Measurements from ENCODE around the gene EGFR. TPM values are rescaled to one million over a fixed set of nuclear protein-coding genes. Genes with fewer than 3 reads are reported as not detected.

The EGFR gene
- total RNA-seq, 4 donors from 2014 or later: 45.5 to 61.1 (median 56.9) TPM

- Histone ChIP-seq H3K27ac (no peak overlapping the region), H3K4me1 (no peaks in the 10 kb centered on the region)
- TF ChIP-seq, protein P1, sequence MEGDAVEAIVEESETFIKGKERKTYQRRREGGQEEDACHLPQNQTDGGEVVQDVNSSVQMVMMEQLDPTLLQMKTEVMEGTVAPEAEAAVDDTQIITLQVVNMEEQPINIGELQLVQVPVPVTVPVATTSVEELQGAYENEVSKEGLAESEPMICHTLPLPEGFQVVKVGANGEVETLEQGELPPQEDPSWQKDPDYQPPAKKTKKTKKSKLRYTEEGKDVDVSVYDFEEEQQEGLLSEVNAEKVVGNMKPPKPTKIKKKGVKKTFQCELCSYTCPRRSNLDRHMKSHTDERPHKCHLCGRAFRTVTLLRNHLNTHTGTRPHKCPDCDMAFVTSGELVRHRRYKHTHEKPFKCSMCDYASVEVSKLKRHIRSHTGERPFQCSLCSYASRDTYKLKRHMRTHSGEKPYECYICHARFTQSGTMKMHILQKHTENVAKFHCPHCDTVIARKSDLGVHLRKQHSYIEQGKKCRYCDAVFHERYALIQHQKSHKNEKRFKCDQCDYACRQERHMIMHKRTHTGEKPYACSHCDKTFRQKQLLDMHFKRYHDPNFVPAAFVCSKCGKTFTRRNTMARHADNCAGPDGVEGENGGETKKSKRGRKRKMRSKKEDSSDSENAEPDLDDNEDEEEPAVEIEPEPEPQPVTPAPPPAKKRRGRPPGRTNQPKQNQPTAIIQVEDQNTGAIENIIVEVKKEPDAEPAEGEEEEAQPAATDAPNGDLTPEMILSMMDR (IDR thresholded peaks at IDR 0.05): no peak
- no peak for TF ChIP-seq POLR2A (IDR thresholded peaks at IDR 0.05)
These were observed 91.6 kb downstream of the EGFR start for GRCh38 chr7:55110282-55110992.

GRCh38 chr7:55110993-55111361 is 92.2 kb downstream of the EGFR start:
- H3K9me3 ChIP-seq: no peaks in the 10 kb centered on the region
- H3K27me3 ChIP-seq: no peaks in the 10 kb centered on the region
- no peak overlapping the region for H3K4me3 ChIP-seq
- no peaks in the 10 kb centered on the region for H3K36me3 ChIP-seq
- no peak overlapping the region for H3K27ac ChIP-seq
- TF ChIP-seq POLR2A (IDR thresholded peaks at IDR 0.05): no peak
- TF ChIP-seq, protein P1 (IDR thresholded peaks at IDR 0.05): no peak
- no peak for DNase-seq
- H3K4me1 ChIP-seq: no peaks in the 10 kb centered on the region

More at GRCh38 chr7:55110282-55110992, 91.6 kb downstream of the EGFR start:
- no peak for DNase-seq
- no peak overlapping the region for H3K4me3 ChIP-seq
- H3K27me3 ChIP-seq: no peaks in the 10 kb centered on the region
- no peaks in the 10 kb centered on the region for H3K9me3 ChIP-seq
- H3K36me3 ChIP-seq: no peaks in the 10 kb centered on the region

DNA sequence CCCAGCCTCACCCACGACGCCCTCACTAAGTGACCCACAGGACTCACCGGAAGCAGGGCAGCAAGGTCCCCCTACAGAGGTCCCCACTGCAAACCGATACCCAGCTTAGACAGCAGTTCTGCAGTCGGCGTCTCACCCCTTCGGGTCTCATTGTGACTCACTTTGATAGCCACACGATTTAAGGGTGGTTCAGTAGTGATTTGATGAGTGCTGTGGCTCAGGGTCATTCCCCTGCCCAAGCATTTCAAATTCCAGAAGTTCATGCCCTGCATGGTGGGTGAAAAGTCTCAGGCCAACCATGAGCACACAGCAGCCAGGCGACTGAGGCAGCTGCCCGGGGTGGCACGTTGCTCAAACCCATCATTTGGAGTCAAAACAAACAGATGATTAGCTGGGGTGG is 93.2 kb downstream of the EGFR start:
- TF ChIP-seq POLR2A (IDR thresholded peaks at IDR 0.05): no peak
- DNase-seq: no peak
- Histone ChIP-seq H3K9me3 (no peaks in the 10 kb centered on the region), H3K4me1 (no peaks in the 10 kb centered on the region), H3K27ac (no peak overlapping the region), H3K36me3 (no peaks in the 10 kb centered on the region), H3K27me3 (no peaks in the 10 kb centered on the region), H3K4me3 (no peak overlapping the region)

GRCh38 chr7:55113760-55114540 is 95.1 kb downstream of the EGFR start:
- no peaks in the 10 kb centered on the region for H3K27me3 ChIP-seq
- no peak for DNase-seq
- no peak overlapping the region for H3K4me3 ChIP-seq
- no peaks in the 10 kb centered on the region for H3K4me1 ChIP-seq
- no peaks in the 10 kb centered on the region for H3K9me3 ChIP-seq
- no peaks in the 10 kb centered on the region for H3K36me3 ChIP-seq
- TF ChIP-seq, protein P1 (IDR thresholded peaks at IDR 0.05): no peak
- TF ChIP-seq POLR2A (IDR thresholded peaks at IDR 0.05): no peak
- no peak overlapping the region for H3K27ac ChIP-seq

DNA sequence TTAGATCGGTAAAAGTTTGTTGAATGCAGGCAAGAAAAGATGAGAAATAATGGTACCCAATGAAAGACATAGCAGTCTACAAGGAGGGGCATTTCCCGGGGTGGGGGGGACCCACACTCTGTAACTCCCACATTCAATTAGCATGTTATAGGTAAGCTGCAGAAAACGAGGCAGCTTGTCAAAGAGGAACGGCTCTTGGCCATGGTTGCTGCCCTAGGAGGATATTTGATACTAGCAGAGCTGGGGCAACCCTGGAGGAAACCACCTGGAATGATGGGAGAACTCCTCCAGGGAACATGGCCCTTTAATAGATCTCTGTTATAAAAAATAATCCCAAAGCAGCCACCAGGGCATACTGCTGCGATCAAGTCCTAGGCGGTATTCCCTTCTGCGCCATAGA is 98.5 kb downstream of the EGFR start:
- H3K9me3 ChIP-seq: no peaks in the 10 kb centered on the region
- TF ChIP-seq, protein P1 (IDR thresholded peaks at IDR 0.05): no peak
- TF ChIP-seq POLR2A (IDR thresholded peaks at IDR 0.05): no peak
- no peak overlapping the region for H3K27ac ChIP-seq
- no peaks in the 10 kb centered on the region for H3K36me3 ChIP-seq
- no peak for DNase-seq
- no peak overlapping the region for H3K4me3 ChIP-seq
- H3K4me1 ChIP-seq: no peaks in the 10 kb centered on the region
- H3K27me3 ChIP-seq: no peaks in the 10 kb centered on the region

DNA sequence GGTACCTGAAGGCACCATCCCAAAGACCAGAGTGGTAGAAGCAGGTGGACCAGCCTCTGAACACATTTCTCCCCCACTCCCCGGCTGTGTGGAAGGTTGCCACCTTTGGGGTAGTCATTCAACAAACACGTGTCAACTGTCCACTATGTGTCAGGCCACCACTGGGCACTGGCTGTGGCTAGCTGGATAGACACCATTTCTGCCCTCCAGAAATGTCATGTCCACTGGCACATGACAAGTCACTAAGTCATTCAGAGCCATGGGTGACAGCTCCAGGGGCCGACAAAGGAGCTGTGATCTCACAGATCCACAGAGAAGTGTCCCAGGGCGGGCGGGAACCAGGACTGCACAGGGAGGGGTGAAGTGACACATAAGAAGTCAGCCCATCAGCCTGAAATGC is 99.6 kb downstream of the EGFR start:
- Histone ChIP-seq H3K4me3 (no peak overlapping the region), H3K4me1 (no peaks in the 10 kb centered on the region), H3K27ac (no peak overlapping the region), H3K36me3 (no peaks in the 10 kb centered on the region), H3K27me3 (no peaks in the 10 kb centered on the region), H3K9me3 (no peaks in the 10 kb centered on the region)
- TF ChIP-seq POLR2A (IDR thresholded peaks at IDR 0.05): no peak
- TF ChIP-seq, protein P1 (IDR thresholded peaks at IDR 0.05): no peak
- no peak for DNase-seq
